HG02571 (cell line): ENCODE results near the gene RFPL2.

ENCODE experiments used
- ATAC-seq: cut with Tn5 transposase; IDR thresholded peaks from one replicate; pipeline ENCODE4 v1.9.1; 2021; ENCODE audit warnings: mild to moderate bottlenecking, moderate library complexity; ENCODE audit not compliant: unreplicated experiment

RFPL2 gene

DNA sequence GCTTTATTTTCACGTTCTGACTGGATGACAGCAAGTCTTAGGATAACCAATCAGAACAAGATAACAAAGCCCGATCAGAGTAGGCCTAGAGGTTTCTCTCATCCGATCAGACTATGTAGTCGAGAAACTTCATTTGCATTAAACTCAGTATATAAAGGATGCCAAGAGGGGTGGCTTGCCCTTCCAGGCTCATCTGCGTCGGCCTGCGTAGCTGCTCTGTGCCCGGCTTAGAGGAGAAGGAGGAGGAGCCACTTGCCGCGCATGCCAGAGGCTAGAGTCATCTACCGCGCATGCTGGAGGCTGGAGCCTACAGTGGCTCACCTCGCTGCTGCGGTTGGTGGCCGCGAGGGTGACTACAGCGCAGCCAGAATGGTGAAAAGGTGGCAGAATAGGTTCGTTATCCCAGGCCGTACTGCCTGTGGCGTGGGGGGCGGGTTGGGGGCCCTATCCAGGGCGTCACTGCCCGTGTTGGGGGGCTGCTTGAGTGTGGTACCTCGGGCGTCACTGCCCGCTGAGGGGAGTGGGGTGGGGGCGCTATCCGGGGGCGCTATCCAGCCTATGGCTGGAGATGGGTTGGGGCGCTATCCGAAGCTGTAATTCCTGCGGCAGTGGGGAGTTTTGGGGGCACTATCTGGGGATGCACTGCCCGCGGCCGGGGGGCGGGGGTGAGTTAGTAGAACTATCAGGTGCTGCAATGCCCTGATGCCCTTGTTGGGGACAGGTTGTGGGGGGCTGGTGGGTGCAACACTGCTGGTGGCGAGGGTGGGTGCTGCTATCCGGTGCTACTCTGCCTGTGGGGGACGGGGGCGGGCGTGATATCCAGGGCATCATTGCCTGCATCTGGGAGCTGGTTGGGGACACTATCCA, at the start of gene RFPL2:
RFPL2 (minus strand) TSS at position 218 of the 867 bp plus-strand sequence. CDS start 2,622 bp downstream, outside the sequence.
- ATAC-seq: no peak

DNA sequence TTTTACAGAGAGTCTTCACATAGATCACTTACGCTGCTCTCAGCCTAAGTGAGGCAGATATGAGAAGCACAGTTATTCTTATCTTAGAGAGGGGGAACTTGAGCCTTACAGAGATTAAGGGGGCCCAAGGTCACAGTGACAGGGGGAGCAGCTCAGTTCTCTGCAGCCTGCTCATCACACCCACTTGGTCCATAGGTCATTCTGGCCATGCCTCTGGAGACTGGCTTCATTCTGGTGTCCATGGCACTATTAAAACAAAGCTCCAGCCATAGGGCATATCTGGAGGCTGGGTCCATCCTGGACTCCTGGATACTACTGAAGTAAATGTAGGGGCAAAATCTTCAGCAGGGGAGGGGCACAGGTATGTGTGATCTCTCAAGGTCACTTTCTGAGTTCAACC, 44.4 kb upstream of the RFPL2 start:
- no peak for ATAC-seq

DNA sequence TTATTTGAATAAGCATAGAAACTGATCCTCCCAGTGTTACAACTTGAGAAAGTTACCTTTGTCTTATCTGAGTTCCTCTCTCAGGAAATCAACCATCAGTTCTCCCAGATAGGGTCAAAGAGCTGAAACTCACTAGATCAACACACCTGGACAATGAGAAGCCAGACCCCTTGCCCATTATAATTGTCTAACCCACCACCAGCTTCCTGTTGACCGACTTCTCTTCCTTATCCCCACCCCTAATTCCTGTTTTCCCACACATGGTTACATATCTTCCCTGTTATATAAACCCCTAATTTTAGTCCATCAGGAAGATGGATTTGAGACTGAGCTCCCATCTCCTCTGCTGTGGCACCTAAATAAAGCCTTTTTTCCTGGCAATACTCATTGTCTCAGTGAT, 43.4 kb upstream of the RFPL2 start:
- no peak for ATAC-seq

DNA sequence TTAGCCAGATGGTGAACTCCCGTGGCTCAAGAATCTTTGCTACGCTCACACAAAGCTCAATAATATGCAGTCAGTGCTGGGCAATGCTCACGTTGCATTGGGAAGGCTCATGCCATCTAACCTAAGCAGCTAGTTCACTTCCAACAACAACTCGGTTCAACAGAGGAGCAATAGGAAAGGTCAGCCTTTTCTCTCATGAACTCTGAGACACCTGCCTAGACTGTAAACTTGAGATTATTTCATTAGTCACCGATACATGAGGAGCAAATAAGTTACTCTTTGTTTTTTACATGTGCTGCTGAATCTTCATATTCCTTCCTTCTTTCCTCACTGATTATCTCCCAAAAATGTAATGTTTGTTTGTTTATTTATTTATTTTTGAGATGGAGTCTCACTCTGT, 41.3 kb upstream of the RFPL2 start:
- no peak for ATAC-seq

DNA sequence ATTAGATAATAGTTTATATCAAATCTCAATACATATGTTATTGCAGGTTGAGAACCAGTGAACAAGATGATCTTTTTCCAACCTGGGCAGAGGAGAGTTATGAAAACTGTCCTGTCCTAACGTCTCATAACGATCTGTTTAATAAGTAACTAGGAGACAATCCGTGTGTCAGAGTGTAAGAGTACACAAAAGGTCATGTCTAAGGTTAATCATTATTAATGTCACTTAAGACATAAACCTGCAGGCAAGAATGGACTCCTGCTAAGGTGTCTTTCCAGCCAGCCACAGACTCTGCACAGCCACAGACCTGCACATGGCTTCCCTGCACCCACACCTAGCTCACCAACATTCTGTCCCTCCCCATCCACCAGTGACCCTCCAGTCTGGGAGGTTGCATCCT, 40.2 kb upstream of the RFPL2 start:
- no peak for ATAC-seq

DNA sequence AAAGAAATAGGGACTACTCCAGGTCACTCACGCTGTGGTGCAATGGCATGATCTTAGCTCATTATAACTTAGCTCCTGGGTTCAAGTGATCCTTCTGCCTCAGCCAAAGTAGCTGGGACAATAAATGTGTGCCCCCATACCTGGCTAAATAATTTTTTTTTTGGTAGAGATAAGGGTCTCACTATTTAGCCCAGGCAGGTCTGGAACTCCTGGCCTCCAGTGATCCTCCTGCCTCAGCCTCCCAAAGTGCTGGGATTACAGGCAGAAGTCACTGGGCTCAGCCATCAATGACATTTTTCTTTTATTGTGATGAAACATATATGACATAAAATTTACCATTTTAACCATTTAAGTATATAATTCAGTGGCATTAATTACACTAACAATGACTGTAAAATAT, 39.7 kb upstream of the RFPL2 start:
- ATAC-seq: no peak

DNA sequence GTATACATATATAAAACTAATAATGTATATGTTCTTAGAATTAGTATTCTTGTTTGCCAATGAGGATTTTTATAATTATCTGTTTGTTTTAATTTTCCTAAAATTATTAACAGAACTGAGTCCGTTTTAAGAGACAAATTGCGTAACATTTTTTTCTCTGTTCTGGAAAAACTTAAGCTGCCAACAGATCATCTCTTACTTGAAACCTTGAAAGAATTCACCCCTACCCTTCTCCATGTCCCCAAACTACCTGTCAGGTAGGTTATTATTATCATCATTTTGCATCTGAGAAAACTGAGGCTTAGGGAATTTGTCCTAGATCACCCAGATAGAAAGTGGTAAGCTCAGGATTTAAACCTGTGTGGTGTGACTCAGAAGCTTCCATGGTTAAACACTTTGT, 35.6 kb upstream of the RFPL2 start:
- ATAC-seq: no peak

DNA sequence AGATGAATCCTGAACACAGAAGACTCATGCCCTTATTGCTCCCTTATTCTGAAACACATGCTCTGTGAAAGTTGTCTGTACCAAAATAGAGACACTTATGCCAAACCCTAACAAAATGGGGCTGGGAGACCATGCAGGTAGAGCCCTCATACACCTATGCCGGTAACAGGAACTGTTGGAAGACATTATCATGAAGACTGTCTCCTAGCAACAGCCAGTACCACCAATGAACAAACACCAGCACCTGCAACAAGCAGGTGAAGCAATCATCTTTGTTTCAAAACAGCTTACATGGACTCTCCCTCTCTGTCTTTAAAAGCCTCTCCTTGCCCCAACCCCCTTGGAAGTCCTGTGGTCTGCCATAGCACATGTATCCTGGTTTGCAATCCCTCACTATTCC, 33.0 kb upstream of the RFPL2 start:
- ATAC-seq: no peak

DNA sequence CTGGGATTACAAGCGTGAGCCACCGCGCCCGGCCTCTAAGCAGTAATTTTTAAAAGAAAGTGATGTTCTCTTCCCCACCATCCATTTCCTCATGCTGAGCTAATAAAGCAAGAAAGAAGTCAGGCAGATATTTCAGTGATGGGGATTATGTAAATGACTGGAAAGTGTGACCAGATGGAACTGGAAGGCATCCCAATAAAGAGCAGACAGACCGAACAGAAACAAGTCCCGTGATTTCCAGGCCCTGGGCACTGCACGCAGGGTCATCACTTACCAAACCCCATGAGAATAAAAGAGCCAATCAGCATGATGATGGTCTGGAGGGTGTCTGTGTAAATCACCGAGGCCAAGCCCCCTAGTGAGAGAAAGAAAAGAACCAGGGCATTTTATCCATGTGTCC, 32.1 kb upstream of the RFPL2 start:
- no peak for ATAC-seq

DNA sequence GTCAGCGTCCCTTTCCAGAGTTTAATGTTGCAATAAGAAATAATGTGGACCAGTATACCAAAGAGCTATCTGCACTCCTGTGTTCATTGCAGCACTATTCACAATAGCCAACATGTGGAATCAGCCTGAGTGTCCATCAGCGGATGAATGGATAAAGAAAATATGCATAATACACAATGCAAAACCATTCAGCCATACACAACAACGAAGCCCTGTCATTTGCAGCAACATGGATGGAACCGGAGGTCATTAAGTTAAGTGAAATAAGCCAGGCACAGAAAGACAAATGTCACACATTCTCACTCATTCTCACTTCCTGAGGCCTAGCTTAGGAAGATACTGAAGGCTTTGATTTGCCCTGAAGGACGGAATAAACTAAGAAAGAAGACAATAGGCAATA, 28.2 kb upstream of the RFPL2 start:
- no peak for ATAC-seq

DNA sequence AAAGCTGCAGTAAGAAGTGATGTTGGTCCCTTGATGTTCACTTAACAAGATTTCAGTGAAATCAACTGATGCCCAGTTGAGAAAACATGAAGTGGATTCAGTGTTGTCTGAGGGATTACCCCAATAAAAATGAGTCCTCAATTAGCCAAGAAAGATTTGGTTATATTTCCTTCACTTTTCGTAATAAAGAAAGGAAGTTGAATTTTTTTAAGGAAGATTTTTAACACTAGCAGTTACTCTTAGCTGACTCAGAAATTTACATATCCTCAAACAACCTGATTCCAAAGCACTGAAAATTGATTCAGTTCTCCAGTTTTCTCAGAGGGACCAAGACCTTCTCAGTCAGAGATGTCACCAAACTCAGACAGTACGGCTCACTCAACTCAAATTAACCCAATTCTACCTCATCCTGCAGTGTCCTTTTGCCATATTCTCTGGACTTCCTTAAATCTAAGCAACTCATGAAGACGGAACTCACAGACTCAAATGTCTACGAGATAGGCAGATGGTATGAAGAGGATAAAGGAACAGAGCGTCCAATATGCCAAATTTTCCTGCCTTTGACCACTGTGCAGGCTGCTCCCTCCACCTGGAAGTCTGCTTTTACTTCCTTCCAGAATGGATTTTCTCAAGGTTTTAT, 27.4 kb upstream of the RFPL2 start:
- no peak for ATAC-seq

DNA sequence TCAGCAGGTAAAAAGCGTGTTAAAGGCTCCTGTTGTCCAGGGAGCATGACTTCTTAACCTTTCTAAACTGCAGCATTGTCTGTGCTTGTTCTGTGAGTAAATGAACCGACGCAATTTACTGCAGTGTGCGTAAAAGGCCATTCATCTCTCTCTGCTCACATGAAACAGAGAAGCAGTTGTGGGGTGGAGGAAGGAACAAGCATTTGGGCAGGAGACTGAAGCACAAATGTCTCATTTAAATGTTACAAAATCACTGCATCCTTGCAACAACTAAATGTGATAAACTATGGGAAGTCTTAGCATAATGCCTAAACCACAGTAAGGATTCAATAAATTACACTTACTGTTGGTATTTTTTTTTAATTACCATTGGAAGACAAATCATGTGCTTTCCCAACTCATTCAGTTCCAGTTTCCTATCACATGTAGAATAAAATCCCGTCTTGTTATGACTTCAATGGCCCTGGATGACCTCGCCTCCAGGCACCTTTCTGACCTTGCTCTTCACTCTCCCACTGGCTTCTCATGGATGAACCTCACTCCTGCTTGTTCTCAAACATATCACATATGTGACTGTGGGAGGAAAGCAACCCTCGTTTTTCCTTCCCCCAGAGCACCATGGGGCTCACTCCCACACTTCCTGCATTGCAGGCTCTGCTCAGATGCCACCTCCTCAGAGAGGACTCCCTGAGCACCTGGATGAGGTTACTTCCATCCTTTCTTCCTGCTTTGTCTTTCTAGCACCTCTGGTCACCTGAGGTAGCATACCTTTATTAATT, 21.6 kb upstream of the RFPL2 start:
- no peak for ATAC-seq

DNA sequence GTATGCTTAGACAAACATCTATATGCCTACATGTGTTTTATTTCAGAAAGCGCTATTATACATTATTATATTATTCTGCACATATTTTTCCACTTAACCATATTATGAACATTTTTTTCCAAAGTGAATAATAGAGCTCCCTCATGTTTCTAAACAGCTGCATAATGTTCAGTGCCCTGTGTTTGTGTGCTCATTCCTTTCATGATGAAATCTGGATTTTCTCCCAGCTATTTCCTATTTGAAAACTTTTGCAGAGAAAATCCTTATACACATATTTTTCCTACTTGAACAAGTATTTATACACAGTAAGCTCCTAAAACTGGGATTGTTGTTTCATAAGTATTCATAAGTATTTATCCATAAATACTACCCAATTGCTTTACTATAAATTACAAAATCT, 18.1 kb upstream of the RFPL2 start:
- ATAC-seq: no peak

DNA sequence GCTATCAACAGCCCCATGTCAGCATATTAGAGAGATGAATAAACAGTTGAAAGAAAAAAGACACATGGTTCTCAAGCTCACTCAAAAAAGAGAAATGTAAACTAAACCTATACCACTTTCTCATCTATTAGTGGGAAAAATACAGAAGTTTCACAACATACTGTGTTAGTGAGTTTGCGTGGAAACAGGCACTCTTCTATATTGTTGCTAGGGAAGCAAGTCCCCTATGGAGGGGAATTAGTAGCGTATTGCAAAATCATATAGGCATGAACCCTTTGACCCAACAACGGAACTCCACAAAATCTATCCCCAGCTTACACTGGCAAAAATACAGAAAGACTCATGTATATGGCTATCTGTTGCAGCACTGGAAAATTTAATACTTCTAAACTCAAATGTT, 14.2 kb upstream of the RFPL2 start:
- ATAC-seq: no peak

DNA sequence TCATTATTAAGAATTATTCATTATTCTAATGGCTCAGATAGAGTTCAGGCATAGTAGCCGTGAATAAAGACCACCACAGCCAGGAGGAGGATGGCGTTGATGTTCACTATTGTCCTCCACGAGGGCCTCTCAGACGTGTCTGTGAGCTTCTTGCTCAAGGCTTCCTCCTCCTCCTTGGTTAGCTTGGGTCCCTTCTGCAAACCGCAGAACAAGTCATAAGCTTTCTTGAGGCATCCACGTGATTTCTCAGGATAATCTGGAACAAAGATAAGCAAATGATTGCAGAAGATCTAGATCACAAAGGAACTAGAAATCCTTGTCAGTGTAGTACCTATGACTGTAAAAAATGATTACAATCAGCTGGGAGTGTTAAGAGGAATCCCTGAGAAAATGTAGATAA, 13.6 kb upstream of the RFPL2 start:
- no peak for ATAC-seq

DNA sequence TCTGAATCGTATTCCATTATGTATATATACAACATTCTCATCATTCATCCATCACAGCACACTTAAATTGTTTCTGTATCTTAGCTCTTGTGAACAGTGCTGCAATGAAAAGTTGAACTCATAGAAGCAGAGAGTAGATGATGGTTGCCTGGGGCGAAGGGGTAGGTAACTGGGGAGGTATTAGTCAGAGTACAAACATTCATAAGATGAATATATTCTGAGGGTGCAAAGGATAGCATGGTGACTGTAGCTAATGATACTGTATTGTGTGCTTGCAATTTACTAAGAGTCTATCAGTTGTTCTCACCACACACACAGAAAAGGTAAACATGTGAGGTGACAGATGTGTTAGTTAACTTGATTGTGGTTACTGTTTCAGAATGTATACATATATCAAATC, 12.6 kb upstream of the RFPL2 start:
- ATAC-seq: no peak

DNA sequence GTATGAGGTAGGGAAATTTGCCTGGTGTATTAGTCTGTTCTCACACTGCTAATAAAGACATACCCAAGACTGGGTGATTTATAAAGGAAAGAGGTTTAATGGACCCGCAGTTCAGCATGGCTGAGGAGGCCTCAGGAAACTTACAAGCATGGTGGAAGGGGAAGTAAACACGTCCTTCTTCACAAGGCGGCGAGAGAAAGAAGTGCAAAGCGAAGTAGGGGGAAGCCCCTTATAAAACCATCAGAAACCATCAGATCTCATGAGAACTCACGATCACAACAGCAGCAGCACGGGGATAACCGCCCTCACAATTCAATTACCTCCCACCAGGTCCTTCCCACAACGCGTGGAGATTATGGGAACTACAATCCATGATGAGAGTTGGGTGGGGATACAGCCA, 12.0 kb upstream of the RFPL2 start:
- ATAC-seq: no peak

DNA sequence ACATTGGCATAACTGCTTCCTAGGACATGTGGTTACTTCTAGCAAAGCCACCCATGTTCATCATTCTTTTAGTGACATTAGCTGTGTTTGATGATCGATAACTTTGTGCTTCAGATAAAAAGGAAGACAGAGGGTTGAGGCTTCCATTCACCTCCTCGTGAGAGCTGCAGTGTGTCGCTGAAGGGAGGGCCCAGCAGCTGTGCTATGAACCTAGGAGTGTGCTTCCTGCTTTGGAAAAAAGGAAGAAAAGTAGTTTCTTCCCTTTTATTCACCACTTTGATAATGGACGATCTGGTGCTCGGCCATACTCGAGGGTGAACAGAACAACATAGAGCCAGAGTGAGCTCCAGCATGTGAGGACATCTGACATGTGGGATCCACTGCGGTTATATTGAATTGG, 6.1 kb upstream of the RFPL2 start:
- ATAC-seq: no peak

DNA sequence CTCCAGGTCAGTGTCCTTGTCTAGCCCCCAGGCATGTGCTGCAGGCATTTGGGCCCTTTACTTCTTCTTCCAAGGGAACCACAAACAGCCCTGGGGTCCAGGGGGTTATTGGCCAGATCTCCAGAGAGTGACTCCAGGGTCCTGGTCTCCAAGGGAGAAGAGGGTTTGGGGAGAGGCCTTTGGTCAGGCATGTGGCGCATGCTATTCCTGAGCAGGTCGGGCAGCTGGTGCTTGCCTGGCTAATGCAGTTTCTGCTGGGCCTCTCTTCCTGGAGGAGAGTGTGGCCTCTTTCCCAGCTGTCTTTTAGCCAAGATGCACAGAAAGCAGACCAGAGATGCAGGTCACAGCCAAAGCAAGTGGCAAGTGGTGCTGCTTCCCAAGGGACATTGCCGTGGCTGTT, 3.8 kb upstream of the RFPL2 start:
- no peak for ATAC-seq

DNA sequence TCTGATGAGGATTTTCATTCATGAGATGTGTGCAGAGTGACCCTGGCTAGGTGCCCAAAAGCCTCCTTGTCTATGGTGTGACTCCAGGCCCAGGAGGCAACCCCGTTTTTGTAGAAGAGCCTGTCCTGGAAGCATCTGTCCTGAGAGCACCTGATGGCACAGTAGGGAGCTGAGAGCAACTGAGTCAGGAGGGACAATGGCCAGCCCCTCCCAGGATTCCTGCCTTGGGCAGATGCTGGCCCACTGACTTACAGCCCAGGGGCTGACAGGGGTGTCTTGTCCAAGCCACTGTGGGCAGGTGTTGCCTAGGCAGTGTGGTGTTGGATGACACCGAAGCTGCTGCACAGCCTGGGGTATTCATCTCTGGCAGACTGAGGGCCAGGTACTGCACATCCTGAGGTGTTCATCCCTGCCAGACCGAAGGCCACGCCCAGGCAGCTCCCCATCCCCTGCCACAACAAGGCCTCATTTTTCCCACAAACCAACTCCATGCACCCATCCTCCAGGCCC, 3.2 kb upstream of the RFPL2 start:
- ATAC-seq: no peak
